Measurements from ENCODE around the gene HELQ. TPM values are rescaled to one million over a fixed set of nuclear protein-coding genes. Genes with fewer than 3 reads are reported as not detected.
"Not testable (repeated sequence)": the region's sequence is repeated elsewhere in the genome, so short reads cannot be mapped to it uniquely, and the experiment has no call there.

HELQ gene, protein sequence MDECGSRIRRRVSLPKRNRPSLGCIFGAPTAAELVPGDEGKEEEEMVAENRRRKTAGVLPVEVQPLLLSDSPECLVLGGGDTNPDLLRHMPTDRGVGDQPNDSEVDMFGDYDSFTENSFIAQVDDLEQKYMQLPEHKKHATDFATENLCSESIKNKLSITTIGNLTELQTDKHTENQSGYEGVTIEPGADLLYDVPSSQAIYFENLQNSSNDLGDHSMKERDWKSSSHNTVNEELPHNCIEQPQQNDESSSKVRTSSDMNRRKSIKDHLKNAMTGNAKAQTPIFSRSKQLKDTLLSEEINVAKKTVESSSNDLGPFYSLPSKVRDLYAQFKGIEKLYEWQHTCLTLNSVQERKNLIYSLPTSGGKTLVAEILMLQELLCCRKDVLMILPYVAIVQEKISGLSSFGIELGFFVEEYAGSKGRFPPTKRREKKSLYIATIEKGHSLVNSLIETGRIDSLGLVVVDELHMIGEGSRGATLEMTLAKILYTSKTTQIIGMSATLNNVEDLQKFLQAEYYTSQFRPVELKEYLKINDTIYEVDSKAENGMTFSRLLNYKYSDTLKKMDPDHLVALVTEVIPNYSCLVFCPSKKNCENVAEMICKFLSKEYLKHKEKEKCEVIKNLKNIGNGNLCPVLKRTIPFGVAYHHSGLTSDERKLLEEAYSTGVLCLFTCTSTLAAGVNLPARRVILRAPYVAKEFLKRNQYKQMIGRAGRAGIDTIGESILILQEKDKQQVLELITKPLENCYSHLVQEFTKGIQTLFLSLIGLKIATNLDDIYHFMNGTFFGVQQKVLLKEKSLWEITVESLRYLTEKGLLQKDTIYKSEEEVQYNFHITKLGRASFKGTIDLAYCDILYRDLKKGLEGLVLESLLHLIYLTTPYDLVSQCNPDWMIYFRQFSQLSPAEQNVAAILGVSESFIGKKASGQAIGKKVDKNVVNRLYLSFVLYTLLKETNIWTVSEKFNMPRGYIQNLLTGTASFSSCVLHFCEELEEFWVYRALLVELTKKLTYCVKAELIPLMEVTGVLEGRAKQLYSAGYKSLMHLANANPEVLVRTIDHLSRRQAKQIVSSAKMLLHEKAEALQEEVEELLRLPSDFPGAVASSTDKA
- polyA plus RNA-seq (2012; ENCODE audit: insufficient read depth, insufficient read length, low read depth) = 6.7 TPM

DNA sequence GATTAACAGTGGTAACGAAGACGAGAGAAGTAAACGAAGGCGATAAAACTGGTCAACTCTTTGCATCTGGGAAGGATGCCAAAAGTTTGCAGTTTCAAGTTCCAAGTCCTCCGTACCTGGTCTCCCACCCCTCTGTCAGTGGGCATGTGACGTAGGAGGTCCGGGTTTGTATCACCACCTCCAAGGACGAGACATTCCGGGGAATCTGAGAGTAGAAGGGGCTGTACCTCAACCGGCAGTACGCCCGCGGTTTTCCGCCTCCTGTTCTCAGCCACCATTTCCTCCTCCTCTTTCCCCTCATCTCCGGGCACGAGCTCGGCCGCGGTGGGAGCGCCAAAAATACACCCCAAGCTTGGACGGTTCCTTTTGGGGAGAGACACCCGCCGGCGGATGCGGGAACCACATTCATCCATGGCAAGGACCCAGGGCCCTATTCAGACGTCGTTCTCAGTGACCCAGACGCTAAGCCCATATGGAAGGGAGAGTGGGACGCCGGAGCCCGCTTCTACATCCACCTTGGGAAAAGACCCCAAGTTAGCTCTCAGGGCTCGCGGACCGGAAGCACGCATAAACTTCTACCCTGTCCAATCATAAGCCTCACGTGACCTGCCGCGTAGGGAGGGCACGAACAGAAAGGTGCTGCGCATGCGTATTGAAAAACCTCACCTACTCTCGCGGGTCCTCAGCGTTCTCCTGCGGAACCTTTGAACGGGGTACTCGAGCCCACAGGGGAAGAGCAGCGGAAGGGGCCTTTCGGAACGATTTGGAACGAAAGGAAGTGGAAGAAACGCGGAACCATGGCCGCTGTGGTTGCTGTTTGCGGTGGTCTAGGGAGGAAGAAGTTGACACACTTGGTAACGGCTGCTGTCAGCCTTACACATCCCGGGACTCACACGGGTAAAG, at the start of gene HELQ, which contains the start of gene MRPS18C:
Gene HELQ (minus strand): TSS at position 543 of the 903 bp plus-strand sequence. CDS start 130 bp downstream, at position 413.
Gene MRPS18C (plus strand): TSS at position 778 of the 903 bp plus-strand sequence. CDS start 20 bp downstream, at position 798.
- H3K4me1 ChIP-seq = no peaks in the 10 kb centered on the region
- peaks cover 22% of the 10 kb centered on the region for H3K36me3 ChIP-seq
- DNase-seq = peak; percentile 97
- no peaks in the 10 kb centered on the region for H3K27me3 ChIP-seq
- H3K4me3 ChIP-seq (ENCODE audit: low read depth, low read length) = peak within 1 kb of the TSS; percentile 99
- no peaks in the 10 kb centered on the region for H3K9me3 ChIP-seq
- TF ChIP-seq, protein P1, sequence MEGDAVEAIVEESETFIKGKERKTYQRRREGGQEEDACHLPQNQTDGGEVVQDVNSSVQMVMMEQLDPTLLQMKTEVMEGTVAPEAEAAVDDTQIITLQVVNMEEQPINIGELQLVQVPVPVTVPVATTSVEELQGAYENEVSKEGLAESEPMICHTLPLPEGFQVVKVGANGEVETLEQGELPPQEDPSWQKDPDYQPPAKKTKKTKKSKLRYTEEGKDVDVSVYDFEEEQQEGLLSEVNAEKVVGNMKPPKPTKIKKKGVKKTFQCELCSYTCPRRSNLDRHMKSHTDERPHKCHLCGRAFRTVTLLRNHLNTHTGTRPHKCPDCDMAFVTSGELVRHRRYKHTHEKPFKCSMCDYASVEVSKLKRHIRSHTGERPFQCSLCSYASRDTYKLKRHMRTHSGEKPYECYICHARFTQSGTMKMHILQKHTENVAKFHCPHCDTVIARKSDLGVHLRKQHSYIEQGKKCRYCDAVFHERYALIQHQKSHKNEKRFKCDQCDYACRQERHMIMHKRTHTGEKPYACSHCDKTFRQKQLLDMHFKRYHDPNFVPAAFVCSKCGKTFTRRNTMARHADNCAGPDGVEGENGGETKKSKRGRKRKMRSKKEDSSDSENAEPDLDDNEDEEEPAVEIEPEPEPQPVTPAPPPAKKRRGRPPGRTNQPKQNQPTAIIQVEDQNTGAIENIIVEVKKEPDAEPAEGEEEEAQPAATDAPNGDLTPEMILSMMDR (IDR thresholded peaks at IDR 0.05; ENCODE audit: low read depth, low read length) = no peak

DNA sequence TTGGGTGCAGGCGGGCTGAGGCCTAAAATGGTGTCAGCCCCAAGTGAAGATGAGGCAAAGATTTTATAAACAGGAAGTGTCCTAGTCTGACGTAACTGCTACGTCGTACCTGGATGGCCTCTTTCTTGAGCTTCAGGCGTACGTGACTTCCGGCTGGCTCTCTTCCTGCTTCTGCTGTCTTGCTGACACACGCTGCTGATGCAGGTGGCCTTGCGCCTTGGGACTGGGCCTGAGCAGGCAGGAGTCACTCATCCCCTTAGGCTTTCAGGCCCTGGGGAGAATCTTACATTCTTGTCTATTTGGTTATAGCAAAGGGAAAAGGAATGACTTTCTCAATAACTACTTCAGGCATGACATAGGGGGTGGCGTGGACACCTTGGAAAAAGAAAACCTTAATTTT, 49.4 kb upstream of the HELQ start:
- Histone ChIP-seq H3K27me3 (no peaks in the 10 kb centered on the region), H3K4me1 (no peaks in the 10 kb centered on the region), H3K36me3 (no peaks in the 10 kb centered on the region), H3K9me3 (no peaks in the 10 kb centered on the region), H3K4me3 (ENCODE audit: low read depth, low read length) (no peak overlapping the region)
- no peak for DNase-seq
- TF ChIP-seq, protein P1 (IDR thresholded peaks at IDR 0.05; ENCODE audit: low read depth, low read length) = no peak

DNA sequence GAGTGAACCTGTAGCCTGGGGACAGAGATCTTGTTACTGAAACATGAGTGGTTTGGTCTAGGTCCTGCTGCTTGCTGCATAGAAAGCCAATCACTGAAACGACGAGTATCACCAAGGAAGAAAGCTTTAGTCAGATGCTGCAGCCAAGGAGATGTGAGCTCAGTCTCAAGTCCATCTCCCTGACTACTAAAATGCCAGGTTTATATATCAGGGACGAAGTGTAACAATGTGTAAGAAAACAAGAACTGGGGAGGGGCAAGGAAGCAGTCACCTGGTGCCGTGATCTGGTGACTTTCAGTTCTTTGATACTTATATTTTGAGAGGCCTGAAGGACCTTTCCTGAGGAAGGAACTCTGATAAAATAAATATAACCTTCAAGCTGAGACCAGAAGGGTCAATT, 48.9 kb upstream of the HELQ start:
- Histone ChIP-seq H3K9me3 (no peaks in the 10 kb centered on the region), H3K4me3 (ENCODE audit: low read depth, low read length) (no peak overlapping the region), H3K27me3 (no peaks in the 10 kb centered on the region), H3K4me1 (no peaks in the 10 kb centered on the region), H3K36me3 (no peaks in the 10 kb centered on the region)
- TF ChIP-seq, protein P1 (IDR thresholded peaks at IDR 0.05; ENCODE audit: low read depth, low read length) = no peak
- DNase-seq = no peak

DNA sequence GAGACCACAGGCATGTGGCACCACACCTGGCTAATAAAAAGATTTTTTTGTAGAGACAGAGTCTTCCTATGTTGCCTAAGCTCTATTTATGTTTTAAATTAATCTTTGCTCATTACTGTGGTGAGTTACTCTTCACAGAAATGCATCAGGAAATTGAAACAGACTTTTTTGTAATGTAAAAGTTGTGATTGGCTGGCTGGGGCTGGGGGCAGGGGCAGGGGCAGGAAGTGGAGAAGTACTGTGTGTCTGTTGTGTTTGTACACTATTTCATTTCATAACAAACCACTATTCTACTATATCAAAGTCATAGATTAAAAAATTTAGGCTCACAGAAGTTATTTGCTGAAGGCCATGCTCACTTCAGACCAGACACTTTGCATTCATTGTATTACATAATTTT, 48.4 kb upstream of the HELQ start:
- Histone ChIP-seq H3K36me3 (no peaks in the 10 kb centered on the region), H3K4me1 (no peaks in the 10 kb centered on the region), H3K4me3 (ENCODE audit: low read depth, low read length) (no peak overlapping the region)

DNA sequence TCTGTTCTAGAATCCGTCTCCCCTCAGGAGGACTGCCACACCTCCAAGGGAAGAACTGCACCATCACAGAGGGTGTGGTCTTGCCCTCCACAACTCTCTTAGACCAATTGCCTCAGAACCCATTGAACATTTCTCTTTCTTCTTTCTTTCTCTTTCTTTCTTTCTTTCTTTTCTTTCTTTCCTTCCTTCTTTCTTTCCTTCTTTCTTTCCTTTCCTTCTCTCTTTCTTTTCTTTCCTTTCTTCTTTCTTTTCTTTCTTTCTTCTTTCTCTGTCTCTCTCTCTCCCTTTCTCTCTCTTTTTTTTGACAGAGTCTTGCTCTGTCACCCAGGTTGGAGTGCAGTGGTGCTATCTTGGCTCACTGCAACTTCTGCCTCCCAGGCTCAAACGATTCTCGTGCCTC, 46.0 kb upstream of the HELQ start:
- H3K27me3 ChIP-seq; H3K4me3 ChIP-seq (ENCODE audit: low read depth, low read length); H3K9me3 ChIP-seq; H3K4me1 ChIP-seq; DNase-seq; H3K36me3 ChIP-seq: not testable (repeated sequence)

More for the DNA sequence above, 48.4 kb upstream of the HELQ start:
- TF ChIP-seq, protein P1 (IDR thresholded peaks at IDR 0.05; ENCODE audit: low read depth, low read length) = no peak
- no peaks in the 10 kb centered on the region for H3K27me3 ChIP-seq
- no peaks in the 10 kb centered on the region for H3K9me3 ChIP-seq
- no peak for DNase-seq
